GM15510 (cell line): ENCODE results near the gene PHLPP1.

Experiments used
- POLR2A ChIP-seq: IDR thresholded peaks from 3 replicates; pipeline ENCODE4 v1.6.1; 2011; ENCODE audit warnings: borderline replicate concordance; ENCODE audit not compliant: insufficient read length; ENCODE audit errors: extremely low read depth

Gene PHLPP1

GRCh38 chr18:62730941-62731340 lies 15.6 kb downstream of the PHLPP1 start:
- no peak for TF ChIP-seq POLR2A

DNA sequence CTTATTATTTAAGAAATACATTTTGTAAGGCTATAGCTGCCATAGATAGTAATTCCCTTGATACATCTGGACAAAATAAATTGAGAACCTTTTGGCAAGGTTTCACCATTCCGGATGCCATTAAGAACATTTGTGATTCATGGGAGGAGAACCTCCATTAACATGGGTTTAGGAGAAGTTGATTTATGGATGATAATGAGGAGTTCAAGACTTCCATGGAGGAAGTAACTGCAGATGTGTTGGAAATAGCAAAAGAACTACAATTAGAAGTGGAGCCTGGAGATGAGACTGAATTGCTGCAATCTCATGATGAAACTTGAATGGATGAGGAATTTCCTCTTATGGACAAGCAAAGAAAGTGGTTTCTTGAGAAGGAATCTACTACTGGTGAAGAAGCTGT lies 17.3 kb downstream of the PHLPP1 start:
- TF ChIP-seq POLR2A: no peak

GRCh38 chr18:62734290-62734689 lies 18.9 kb downstream of the PHLPP1 start:
- TF ChIP-seq POLR2A: no peak

DNA sequence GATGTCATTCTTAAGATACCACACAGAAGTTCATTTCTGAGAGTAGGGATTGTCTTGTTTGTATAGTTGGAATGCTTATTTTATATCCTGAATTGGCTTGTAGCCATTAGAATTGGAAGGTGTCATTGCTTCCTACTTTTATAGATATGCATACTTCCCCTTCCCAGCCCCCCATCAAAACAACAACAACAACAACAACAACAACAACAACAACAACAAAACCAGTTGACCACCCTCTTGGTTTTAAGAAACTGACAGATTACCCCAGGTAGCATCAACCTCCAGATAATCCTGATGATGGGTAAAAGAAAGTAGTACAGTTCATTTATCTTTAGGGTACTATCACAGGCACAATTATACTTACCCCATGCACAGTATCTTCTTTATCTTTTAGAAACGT lies 20.0 kb downstream of the PHLPP1 start:
- TF ChIP-seq POLR2A: no peak

GRCh38 chr18:62736077-62736855 lies 20.9 kb downstream of the PHLPP1 start:
- TF ChIP-seq POLR2A: no peak

- no peak for TF ChIP-seq POLR2A
Observed at GRCh38 chr18:62737241-62737873, 22.0 kb downstream of the PHLPP1 start.

GRCh38 chr18:62738639-62739038 lies 23.3 kb downstream of the PHLPP1 start:
- no peak for TF ChIP-seq POLR2A

DNA sequence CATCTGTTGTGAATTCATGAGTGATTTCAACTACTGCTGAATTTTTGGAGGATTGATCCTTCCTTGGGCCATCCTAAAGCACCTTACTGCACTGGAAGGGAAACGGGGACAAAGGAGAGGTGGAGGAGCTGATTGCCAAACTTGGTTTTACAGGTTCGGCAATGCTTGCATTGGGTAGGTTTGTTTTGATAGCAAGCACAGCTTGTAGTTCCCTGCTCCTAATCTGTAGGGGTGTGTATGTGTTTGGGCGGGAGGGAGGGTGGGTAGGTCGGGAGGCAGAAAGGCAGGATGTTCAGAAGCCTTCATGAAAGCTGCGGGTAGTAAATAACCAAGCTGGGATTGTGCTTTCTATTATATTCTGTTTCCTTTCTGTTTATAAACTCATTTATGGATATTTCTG lies 24.6 kb downstream of the PHLPP1 start:
- TF ChIP-seq POLR2A: no peak

- no peak for TF ChIP-seq POLR2A
Observed at GRCh38 chr18:62741118-62741566, 25.8 kb downstream of the PHLPP1 start.

DNA sequence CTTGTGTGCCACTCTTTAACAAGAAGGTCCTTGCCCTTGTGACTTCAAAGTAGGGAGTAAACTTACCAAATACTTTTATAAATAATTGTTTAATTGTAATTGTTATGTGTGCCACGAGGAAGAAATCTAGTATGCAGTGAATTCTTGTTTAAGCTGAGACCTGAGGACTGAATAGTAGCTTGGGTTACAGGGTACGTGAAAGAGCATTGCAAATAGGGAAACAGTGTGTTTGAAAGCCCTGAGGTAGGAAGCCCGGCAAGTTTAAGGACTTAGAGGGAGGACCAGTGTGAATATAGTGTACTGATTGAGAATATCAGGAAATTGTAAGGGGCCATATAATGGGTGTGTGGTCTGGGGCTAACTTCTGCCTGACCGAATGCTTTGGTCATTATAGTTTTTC lies 26.2 kb downstream of the PHLPP1 start:
- no peak for TF ChIP-seq POLR2A

GRCh38 chr18:62744076-62744968 lies 29.0 kb downstream of the PHLPP1 start:
- TF ChIP-seq POLR2A: no peak

DNA sequence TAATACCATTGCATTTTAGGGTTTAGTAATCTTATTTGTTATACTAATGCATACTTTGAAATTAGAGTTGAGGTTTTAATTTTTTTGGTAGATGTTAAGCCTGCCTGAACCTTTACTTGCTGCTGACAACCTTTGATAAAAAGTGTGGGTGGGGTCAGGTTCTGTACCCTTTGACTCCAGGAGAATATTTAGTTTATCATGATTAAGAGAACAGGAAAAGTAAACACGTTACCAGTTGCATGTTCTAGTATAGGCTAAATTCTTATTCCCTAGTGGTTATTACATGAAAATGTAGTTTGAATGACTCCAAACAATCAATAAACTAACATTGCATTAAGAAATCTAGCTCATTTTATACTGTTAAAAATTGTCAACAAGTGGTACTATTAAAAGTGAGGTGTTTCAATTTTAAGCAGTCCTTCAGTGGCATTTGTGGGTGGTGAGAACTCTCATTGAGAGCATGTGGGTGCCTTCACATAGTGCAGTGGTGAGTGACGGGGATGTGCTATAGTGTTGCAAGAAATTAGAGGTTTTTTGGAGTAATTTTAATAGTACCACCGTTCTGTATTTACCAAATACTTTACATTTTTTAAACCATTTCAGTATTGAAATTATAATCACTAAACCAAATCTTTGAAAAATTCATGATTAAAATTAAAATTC lies 29.9 kb downstream of the PHLPP1 start:
- TF ChIP-seq POLR2A: no peak

DNA sequence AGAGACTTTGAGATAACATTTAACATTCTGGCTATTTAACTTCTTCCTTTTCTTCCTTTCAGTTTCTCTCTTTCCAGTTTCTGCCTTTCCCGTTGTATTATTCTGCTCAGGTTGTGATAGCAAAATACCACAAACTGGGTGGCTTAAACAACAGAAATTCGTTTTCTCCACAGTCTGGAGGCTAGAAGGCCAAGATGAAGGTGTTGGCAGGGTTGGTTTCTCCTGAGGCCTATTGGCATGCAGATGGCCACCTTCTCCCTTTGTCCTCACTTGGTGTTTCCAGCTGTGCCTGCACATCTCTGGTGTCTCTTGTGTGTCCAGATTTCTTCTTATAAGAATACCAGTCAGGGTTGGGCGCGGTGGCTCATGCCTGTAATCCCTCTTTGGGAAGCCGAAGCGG lies 34.0 kb downstream of the PHLPP1 start:
- TF ChIP-seq POLR2A: no peak

DNA sequence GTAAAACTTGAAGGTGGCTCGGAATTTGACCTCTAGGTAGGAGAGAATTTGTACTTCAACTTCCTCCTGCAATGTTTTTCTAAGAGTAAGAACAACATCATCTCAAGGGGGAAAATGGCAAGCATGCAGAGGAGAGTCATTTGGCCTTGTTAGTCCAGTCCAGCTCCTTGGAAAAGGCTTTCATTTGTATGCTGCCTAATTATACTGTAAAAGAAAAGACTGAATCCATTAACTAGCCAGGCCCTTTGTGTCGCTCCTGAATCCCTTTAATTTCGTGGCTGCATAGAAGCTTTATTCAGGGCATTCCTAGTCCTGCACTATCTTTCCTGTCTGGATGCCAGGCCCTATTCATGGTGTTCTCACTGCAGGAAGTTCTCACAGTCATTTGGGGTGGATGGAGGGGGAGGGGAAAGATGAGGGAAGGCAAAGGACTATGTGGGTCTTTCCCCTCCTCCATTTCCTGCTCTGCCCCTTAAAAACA lies 36.0 kb downstream of the PHLPP1 start:
- TF ChIP-seq POLR2A: no peak

GRCh38 chr18:62751977-62752376 lies 36.6 kb downstream of the PHLPP1 start:
- no peak for TF ChIP-seq POLR2A

DNA sequence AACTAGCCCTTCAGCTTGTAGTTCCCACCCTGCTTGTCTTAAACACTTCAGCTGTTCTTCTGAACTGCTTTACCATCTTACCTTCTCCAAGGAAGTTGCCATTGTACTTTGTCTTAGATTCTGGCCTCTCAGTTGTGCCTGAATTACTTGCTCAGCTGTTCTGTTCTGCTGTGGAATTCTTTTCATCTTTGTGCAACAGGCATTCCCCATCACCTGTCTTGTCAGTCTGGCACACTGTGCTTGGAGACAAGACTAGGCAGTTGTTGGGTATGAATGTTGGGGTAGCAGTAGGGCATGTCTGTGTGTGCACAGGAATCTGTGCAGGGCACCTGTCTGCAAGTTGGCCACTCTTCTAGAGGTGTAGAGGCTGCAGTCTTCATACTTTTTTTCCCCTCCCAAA lies 38.7 kb downstream of the PHLPP1 start:
- TF ChIP-seq POLR2A: no peak

- no peak for TF ChIP-seq POLR2A
Observed at GRCh38 chr18:62755454-62755853, 40.1 kb downstream of the PHLPP1 start.
